ENCODE data around the gene PLS3.

- TF ChIP-seq, protein P1, sequence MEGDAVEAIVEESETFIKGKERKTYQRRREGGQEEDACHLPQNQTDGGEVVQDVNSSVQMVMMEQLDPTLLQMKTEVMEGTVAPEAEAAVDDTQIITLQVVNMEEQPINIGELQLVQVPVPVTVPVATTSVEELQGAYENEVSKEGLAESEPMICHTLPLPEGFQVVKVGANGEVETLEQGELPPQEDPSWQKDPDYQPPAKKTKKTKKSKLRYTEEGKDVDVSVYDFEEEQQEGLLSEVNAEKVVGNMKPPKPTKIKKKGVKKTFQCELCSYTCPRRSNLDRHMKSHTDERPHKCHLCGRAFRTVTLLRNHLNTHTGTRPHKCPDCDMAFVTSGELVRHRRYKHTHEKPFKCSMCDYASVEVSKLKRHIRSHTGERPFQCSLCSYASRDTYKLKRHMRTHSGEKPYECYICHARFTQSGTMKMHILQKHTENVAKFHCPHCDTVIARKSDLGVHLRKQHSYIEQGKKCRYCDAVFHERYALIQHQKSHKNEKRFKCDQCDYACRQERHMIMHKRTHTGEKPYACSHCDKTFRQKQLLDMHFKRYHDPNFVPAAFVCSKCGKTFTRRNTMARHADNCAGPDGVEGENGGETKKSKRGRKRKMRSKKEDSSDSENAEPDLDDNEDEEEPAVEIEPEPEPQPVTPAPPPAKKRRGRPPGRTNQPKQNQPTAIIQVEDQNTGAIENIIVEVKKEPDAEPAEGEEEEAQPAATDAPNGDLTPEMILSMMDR (IDR thresholded peaks at IDR 0.05), result no peak
- no peak for TF ChIP-seq POLR2A (IDR thresholded peaks at IDR 0.05)
These were observed 12.2 kb downstream of the PLS3 start for GRCh38 chrX:115573185-115573584.
